Neural cell (in vitro differentiated cells): ENCODE data around the gene CGRRF1. TPM values are rescaled to one million over a fixed set of nuclear protein-coding genes. Genes with fewer than 3 reads are reported as not detected.

Experiments used
- H2AFZ ChIP-seq: fragments of 200-600, 300-800 bp; sonication (generic), shearing (Covaris generic); 2 replicates; pipeline ENCODE4 v1.6.0; 2014; ENCODE audit warnings: low read depth, mild to moderate bottlenecking, antibody characterized with exemption, low read length, moderate library complexity
- H3F3A ChIP-seq: fragments of 200-600 bp; shearing (Covaris generic); 2 replicates; pipeline ENCODE4 v1.6.1; 2016; ENCODE audit warnings: mild to moderate bottlenecking, moderate library complexity, mixed read lengths, antibody characterized with exemption, low read length; ENCODE audit not compliant: insufficient read depth, poor library complexity, severe bottlenecking
- H3K27ac ChIP-seq: fragments of 200-600, 300-800 bp; sonication (generic), shearing (Covaris generic); 2 replicates; pipeline ENCODE4 v1.5.1; 2014; ENCODE audit warnings: mild to moderate bottlenecking, low read length, moderate library complexity
- H3K27me3 ChIP-seq: fragments of 300-800, 200-600 bp; sonication (generic), shearing (Covaris generic); 2 replicates; pipeline ENCODE4 v1.6.0; 2014; ENCODE audit warnings: mild to moderate bottlenecking, low read depth, low read length, moderate library complexity; ENCODE audit not compliant: insufficient read depth
- H3K36me3 ChIP-seq: fragments of 300-800, 200-600 bp; sonication (generic), shearing (Covaris generic); 2 replicates; pipeline ENCODE4 v1.5.1; 2014; ENCODE audit warnings: mild to moderate bottlenecking, antibody characterized with exemption, low read length, moderate library complexity; ENCODE audit not compliant: insufficient read depth
- H3K4me2 ChIP-seq: fragments of 300-800, 200-600 bp; sonication (generic), shearing (Covaris generic); 2 replicates; pipeline ENCODE4 v1.6.0; 2014; ENCODE audit warnings: mild to moderate bottlenecking, low read length
- H3K4me3 ChIP-seq: fragments of 300-800, 200-600 bp; sonication (generic), shearing (Covaris generic); 2 replicates; pipeline ENCODE4 v1.5.1; 2014; ENCODE audit warnings: mild to moderate bottlenecking, low read length, moderate library complexity
- H3K79me2 ChIP-seq: fragments of 200-600 bp; shearing (Covaris generic); replicated peaks from 2 replicates; pipeline ENCODE4 v1.6.0; 2014; ENCODE audit warnings: mild to moderate bottlenecking, low read length, moderate library complexity; ENCODE audit not compliant: insufficient read depth
- H3K9ac ChIP-seq: fragments of 300-800, 200-600 bp; sonication (generic), shearing (Covaris generic); 2 replicates; pipeline ENCODE4 v1.6.1; 2016; ENCODE audit warnings: mild to moderate bottlenecking, low read length, mixed read lengths
- H3K9me2 ChIP-seq: fragments of 200-600 bp; shearing (Covaris generic); 2 replicates; pipeline ENCODE4 v1.6.1; 2016; ENCODE audit warnings: mild to moderate bottlenecking, low read length, mixed read lengths; ENCODE audit not compliant: insufficient read depth
- H3K9me3 ChIP-seq: fragments of 200-600, 300-800 bp; sonication (generic), shearing (Covaris generic); 2 replicates; pipeline ENCODE4 v1.6.1; 2016; ENCODE audit warnings: mild to moderate bottlenecking, mixed run types, low read length, moderate library complexity, mixed read lengths
- H4K20me1 ChIP-seq: fragments of 200-600 bp; shearing (Covaris generic); 2 replicates; pipeline ENCODE4 v1.6.1; 2016; ENCODE audit warnings: mild to moderate bottlenecking, mixed run types; ENCODE audit not compliant: insufficient read depth
- CTCF ChIP-seq: fragments of 450-650 bp; IDR thresholded peaks from 2 replicates; pipeline ENCODE4 v1.5.1; 2014; ENCODE audit warnings: antibody characterized with exemption, mild to moderate bottlenecking, moderate library complexity; ENCODE audit not compliant: poor library complexity, severe bottlenecking
- EP300 ChIP-seq: fragments of 450-650 bp; conservative IDR thresholded peaks from 2 replicates; pipeline ENCODE4 v1.6.1; 2014; ENCODE audit warnings: antibody characterized with exemption, mild to moderate bottlenecking, moderate library complexity; ENCODE audit not compliant: poor library complexity, severe bottlenecking
- EZH2 ChIP-seq: fragments of 200-600, 300-800 bp; shearing (Covaris generic), sonication (generic); IDR thresholded peaks from 2 replicates; pipeline ENCODE4 v1.6.1; 2014; ENCODE audit warnings: antibody characterized with exemption, low read length, borderline replicate concordance, mild to moderate bottlenecking; ENCODE audit not compliant: insufficient read depth, poor library complexity, severe bottlenecking
- MXI1 ChIP-seq: fragments of 450-650 bp; conservative IDR thresholded peaks from 2 replicates; pipeline ENCODE4 v1.6.1; 2014; ENCODE audit warnings: antibody characterized with exemption, mild to moderate bottlenecking; ENCODE audit not compliant: poor library complexity, severe bottlenecking
- POLR2AphosphoS5 ChIP-seq: IDR thresholded peaks from 2 replicates; pipeline ENCODE4 v1.6.1; 2012
- RAD21 ChIP-seq: fragments of 450-650 bp; conservative IDR thresholded peaks from 2 replicates; pipeline ENCODE4 v1.6.1; 2014; ENCODE audit warnings: antibody characterized with exemption, mild to moderate bottlenecking, moderate library complexity
- REST ChIP-seq: IDR thresholded peaks from 2 replicates; pipeline ENCODE4 v1.6.1; 2012; ENCODE audit warnings: borderline replicate concordance
- SMC3 ChIP-seq: fragments of 450-650 bp; conservative IDR thresholded peaks from 2 replicates; pipeline ENCODE4 v1.6.1; 2014; ENCODE audit warnings: antibody characterized with exemption, mild to moderate bottlenecking, moderate library complexity; ENCODE audit not compliant: poor library complexity
- TAF1 ChIP-seq: IDR thresholded peaks from 2 replicates; pipeline ENCODE4 v1.6.1; 2012; ENCODE audit warnings: low read depth
- polyA plus RNA-seq: library from polyadenylated mRNA; depleted of rRNA; stranded (reverse); fragments of >200 nt; gene quantifications from 2 replicates; pipeline ENCODE4 v1.2.3, GENCODE V29; 2014

Gene CGRRF1
- polyA plus RNA-seq, 1 donor from 2014 or later, result 31.0 TPM

GRCh38 chr14:54500744-54501143 lies 9.0 kb upstream of the CGRRF1 start:
- no peaks in the 10 kb centered on the region for H3F3A ChIP-seq
- H4K20me1 ChIP-seq, result no peaks in the 10 kb centered on the region
- H3K9ac ChIP-seq, result no peak overlapping the region
- no peaks in the 10 kb centered on the region for H3K9me3 ChIP-seq
- no peak overlapping the region for H3K4me3 ChIP-seq
- no peak overlapping the region for H2AFZ ChIP-seq
- no peaks in the 10 kb centered on the region for H3K36me3 ChIP-seq
- no peaks in the 10 kb centered on the region for H3K79me2 ChIP-seq
- no peak overlapping the region for H3K27ac ChIP-seq
- TF ChIP-seq CTCF (no peak), EP300 (no peak), MXI1 (no peak)
- H3K27me3 ChIP-seq, result no peaks in the 10 kb centered on the region
- no peaks in the 10 kb centered on the region for H3K9me2 ChIP-seq
- H3K4me2 ChIP-seq, result no peak overlapping the region

DNA sequence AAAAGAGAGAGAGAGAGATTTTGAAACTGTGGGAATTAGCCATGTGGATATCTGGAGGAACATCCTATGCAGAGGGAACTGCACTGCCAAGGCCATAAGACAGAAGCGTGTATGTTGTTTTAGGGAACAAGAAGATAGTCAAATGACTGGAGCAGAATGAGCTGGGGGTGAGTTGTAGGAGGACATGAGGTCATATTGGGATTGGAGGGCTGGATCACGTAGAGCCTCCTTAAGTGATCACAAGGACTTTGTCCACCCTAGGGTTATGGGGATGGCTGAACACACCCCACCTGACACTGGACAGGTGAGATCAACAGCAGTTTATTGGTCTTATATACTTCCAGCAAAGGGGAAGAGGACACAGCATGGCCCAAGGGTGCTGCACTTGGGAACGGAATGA lies 8.2 kb upstream of the CGRRF1 start:
- no peak overlapping the region for H3K4me2 ChIP-seq
- no peaks in the 10 kb centered on the region for H3K79me2 ChIP-seq
- no peaks in the 10 kb centered on the region for H3K36me3 ChIP-seq
- H4K20me1 ChIP-seq, result no peaks in the 10 kb centered on the region
- no peaks in the 10 kb centered on the region for H3F3A ChIP-seq
- no peak overlapping the region for H2AFZ ChIP-seq
- no peak overlapping the region for H3K9ac ChIP-seq
- no peaks in the 10 kb centered on the region for H3K9me2 ChIP-seq
- TF ChIP-seq RAD21 (no peak), MXI1 (no peak), EZH2 (no peak), TAF1 (no peak), SMC3 (no peak), CTCF (no peak), EP300 (no peak), POLR2AphosphoS5 (no peak), REST (no peak)
- no peak overlapping the region for H3K27ac ChIP-seq
- no peaks in the 10 kb centered on the region for H3K9me3 ChIP-seq
- no peak overlapping the region for H3K4me3 ChIP-seq
- H3K27me3 ChIP-seq, result no peaks in the 10 kb centered on the region
